PC-9 (cell line): ENCODE data around the gene BAD.

Source experiments
- CTCF ChIP-seq: fragments of 200-600 bp; sonication (generic); conservative IDR thresholded peaks from 2 replicates; pipeline ENCODE4 v1.6.1; 2017; ENCODE audit warnings: mixed run types, antibody characterized with exemption, mild to moderate bottlenecking, moderate library complexity
- EZH2 ChIP-seq: fragments of 200-600 bp; sonication (generic); IDR thresholded peaks from 2 replicates; pipeline ENCODE4 v1.8.0; 2017; ENCODE audit warnings: antibody characterized with exemption, low read depth

GRCh38 chr11:64230171-64230984 is 54.1 kb downstream of the BAD start, which contains the start of gene DNAJC4:
- no peak for TF ChIP-seq CTCF
- TF ChIP-seq EZH2, result no peak
